ENCODE measurements around the gene GSC2.

GSC2 gene

DNA sequence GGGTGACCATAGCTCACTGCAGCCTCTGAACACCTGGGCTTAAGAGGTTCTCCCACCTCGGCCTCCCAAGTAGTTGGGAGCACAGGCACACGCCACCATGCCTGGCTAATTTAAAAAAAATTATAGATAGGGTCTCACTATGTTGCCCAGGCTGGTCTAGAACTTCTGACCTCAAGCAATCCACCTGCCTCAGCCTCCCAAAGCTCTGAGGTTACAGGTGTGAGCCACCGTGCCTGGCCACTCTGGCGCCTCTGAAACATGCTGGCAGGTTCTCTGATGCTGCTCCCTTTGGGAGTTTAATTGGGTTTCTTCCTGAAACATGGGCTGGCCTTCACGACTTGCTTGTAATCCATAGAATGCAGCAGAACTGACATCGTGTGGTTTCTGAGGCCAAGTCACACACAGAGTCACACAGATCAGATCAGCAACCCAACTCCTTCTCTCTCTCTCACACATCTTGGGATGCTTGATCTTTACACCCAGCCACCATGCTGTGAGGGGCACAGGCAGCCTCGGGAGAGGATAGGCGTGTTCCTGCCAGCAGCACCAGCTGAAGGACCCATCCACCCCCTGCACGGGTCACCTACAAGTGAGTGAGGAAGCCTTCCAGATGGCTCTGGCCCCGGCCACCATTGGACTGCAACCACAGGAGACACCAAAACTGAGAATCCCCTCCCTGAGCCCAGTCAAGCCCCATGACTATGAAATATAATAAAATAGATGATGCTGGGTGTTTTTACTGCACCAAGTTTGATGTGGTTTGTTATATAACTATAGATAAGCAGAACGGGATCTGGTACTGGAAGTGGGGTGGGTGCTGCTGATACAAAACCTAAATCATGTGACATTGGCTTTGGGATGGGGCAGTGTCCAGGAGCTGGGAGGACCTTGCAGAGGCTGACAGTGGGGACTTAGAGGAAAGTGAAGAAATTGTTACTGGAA, 3.1 kb upstream of the GSC2 start:
- DNase-seq (ENCODE audit: low read depth), result no peak

- no peak for DNase-seq (ENCODE audit: low read depth)
These were observed 1.5 kb upstream of the GSC2 start for GRCh38 chr22:19151329-19152191.

- DNase-seq (ENCODE audit: low read depth), result no peak
These were observed 613 bp upstream of the GSC2 start for GRCh38 chr22:19150482-19151328.

DNA sequence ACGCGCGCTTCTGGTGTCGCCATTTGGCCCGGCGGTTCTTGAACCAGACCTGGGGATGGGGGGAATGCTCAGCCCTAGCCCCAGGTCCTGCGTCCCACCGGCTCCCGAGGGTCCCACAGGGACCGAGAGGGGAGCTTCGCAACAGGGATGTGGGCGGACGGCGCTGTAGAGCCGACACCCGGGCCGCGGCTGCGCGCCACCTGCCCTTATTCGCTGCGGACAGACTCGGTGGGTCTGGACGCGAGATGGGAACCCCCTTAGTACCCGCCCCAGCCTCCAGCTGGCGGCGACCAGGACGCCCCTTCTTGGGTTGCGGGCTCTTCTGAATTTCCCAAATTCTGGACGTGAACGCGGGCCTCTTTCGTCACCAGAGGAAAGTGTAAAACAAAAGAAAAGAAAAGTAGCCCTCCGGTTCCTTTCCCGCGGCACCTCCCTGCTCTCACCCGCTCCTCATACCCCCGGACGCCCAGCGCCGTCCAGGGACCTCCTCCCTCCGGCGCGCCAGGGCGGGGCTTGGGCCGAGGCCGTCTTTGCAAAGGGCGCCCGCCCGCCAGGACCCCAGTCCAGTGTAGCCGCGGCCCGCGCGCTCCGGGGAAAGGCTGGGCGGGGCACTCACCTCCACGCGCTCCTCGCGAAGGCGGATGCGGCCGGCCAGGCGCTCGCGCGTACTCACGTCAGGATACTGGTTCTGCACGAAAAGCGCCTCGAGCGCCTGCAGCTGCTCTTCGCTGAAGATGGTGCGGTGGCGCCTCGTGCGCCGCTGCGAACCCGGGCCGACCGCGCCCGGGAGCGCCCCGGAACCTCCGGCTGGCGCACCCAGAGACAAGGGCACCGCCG, 827 bp downstream of the GSC2 start:
- no peak for DNase-seq (ENCODE audit: low read depth)

DNA sequence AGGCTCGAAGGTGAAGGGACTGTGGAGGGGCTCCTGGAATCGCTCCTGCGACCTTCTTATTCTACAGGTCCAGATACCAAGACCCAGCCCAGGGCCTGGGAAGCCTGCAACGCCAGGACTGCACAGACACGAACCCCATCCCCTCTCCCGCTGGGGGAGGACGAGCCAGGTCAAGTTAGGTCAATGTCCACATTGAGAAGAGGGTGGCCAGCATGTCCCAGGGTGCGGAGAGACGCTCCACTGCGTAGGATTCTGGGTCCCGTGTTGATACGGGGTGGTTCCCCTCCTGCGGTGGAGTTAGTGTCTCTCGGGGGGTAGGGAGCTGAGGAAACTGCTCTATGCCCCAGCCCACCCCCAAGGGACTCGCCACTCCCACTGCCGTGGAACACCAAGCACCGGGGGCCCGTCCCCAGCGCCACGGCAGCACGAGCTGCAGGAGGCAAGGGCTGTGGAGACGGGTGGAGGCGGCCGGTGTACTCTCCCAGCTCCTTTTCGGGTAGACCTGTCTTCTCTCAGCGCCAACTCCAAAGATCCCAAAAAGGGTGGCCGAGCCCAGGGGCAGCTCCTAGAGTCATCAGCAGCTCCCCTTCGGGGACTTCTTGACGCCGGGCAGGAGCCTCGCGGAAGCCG, 1.6 kb downstream of the GSC2 start:
- no peak for DNase-seq (ENCODE audit: low read depth)

- DNase-seq (ENCODE audit: low read depth), result no peak
These were observed 2.8 kb downstream of the GSC2 start for GRCh38 chr22:19147195-19147780.

GRCh38 chr22:19146215-19146968, 3.7 kb downstream of the GSC2 start:
- no peak for DNase-seq (ENCODE audit: low read depth)

GRCh38 chr22:19143967-19144400, 6.1 kb downstream of the GSC2 start:
- no peak for DNase-seq (ENCODE audit: low read depth)

DNA sequence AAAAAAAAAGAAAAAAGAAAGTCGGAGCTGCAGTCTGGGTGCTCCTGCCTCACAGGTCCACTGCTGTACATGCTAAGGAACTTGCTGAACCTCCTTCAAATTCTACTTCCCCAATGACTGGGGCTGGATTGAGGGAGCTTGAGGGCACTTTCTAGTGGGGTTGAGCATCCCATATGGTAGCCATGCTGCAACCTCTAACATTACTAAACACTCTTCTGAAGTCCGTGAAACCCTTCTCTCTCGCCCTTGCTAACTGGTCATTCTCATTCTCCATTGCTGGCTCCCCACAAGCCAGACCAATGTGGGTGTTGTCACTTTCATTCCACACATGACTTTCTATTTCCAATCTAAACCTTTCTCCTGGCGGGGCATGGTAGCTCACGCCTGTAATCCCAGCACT, 6.9 kb downstream of the GSC2 start:
- DNase-seq (ENCODE audit: low read depth), result no peak

- DNase-seq (ENCODE audit: low read depth), result no peak
These were observed 7.7 kb downstream of the GSC2 start for GRCh38 chr22:19142394-19142793.

DNA sequence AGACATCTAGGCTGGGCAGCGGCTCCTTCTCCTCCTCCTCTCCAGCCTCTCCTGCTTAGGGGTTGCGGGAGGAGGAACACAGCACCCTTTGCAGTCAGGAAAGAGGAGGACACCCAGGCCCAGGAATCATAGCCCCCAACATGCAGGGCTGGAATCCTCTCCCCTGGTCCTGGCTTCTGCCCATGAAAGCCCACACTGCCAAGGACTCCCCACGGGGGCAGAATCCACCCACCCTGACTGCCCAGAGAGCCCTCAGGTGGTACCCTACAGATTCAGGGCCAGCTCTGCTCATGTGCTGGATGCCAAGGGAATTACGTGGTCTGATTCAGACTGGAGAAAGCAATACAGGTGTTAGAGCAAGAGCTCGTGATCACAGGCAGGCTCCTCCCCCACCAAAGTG, 10.1 kb downstream of the GSC2 start:
- no peak for DNase-seq (ENCODE audit: low read depth)

DNA sequence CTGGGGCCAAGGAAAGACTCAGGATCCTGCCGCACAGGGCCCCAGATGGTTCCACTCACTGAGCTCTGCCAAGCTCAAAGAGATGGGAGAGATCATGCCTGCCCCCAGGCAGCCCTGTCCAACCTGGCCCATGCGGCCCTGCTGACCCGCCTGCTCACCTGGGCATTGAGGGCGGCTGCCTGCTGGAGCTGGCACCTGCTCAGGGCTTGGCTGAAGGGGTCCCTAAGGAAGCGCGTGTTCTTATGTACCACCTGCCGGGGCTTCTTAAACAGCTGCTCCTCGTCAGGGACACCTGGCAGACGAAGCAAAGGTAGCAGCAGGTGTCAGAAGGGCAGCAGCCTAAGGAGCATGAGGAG, 11.1 kb downstream of the GSC2 start:
- no peak for DNase-seq (ENCODE audit: low read depth)

DNA sequence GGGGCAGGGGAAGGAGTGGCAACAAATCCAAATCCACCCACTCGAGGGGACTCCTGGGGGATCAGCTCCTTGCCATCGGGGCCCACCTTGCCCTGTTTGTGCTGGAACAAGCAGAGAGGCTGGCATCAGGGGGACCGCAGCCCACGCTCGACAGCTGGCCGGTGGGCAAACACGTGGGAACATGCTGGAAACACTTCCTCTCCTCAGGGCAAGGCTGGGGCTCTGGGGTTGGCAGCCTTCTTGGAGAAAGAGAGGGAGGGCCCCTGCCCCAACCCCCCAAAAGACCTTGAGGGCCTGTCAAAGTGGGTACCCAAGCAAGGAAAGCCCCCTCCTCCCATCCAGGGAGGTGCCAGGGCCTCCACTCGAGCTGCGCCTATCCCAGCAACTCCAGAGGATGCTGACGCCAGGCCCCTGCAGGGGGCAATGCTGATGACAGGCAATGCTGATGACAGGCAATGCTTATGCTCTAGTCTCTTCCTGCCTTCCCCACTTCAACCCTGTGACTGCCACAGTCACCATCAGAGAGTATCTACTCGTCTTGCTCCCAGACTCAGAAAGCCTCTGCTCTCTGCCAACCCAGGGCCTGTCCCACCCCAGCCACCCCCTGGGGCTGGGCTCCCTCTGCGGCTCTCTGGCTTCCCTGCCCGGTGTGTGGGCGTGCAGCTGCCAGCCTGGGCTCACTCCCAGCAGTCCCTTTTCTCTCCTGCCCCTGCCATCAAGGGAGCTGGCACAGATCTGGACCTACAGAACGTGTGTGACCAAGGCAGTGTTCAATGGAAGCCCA, 11.7 kb downstream of the GSC2 start:
- DNase-seq (ENCODE audit: low read depth), result no peak

DNA sequence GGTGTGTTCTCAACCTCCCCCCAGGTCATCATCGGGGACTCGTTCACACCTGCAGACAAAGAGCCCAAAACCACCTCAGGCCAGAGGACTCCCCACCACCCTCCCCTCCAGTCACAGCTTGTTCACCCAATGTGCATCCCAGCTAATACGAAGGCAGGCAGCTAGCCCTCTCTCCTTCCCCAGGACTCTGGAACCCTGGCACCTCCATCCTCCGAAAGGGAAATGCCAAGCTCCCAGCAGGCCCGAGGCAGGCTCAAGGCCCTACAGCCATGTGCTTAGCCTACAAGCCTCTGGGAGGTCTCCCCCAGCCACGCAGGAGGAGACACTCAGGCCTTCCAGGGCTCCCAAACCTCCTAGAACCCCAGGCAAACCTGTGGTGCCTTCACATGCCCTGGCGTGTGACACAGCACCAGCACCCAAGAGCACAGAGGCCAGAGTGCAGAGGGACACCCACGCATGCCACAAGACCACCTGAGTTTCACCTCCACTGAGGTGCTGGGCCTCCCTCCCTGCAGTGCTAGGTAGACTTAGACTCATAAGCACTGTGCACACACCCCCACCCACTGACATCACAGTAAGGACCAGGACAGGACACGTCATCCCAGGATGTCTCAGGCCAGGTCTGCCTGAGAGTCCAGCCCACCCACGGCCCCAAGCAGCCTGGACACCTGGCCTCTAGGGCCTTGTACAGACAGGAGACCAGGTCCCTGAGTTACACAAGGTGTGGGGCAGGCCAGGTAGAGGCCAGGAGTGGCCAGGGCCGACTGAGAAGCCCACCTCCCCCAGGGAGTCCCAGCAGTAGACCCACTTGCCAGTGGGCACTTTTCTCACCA, 12.5 kb downstream of the GSC2 start:
- no peak for DNase-seq (ENCODE audit: low read depth)

GRCh38 chr22:19136915-19137314, 13.2 kb downstream of the GSC2 start:
- no peak for DNase-seq (ENCODE audit: low read depth)

- DNase-seq (ENCODE audit: low read depth), result no peak
These were observed 15.2 kb downstream of the GSC2 start for GRCh38 chr22:19134874-19135273.

DNA sequence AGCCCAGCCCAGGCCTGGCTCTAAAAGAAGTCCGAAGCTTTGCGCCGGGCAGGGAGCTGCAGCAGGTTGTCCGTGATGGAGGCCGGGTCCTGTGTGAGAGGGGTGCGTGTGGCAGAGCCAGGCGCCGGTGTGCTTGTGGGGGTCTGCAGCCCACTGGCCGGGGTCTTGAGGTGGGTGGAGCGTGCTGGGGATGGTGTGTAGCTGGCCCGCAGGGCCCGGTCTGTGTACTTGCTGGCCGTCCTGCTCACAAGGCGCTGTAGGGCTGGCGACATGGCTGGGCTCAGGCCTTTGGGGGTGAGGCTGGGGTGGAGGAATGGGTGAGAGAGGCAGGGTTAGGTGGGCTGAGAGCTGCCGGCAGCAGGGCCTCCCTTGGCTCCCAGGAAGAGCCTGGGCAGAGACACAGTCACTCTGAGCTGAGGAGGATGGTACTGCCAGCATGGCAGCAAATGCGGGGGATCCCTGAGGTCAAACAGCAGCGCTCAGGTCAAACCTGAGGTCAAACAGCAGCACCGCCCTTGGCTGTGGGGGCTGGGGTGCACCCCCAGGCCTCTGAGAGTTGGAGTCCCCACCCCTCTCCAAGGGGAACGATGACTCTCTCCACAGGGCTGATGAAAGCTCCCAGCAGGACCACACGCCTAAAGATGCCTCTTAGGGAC, 15.8 kb downstream of the GSC2 start:
- DNase-seq (ENCODE audit: low read depth), result no peak
